ENCODE data around the gene ORM2.

Gene ORM2

DNA sequence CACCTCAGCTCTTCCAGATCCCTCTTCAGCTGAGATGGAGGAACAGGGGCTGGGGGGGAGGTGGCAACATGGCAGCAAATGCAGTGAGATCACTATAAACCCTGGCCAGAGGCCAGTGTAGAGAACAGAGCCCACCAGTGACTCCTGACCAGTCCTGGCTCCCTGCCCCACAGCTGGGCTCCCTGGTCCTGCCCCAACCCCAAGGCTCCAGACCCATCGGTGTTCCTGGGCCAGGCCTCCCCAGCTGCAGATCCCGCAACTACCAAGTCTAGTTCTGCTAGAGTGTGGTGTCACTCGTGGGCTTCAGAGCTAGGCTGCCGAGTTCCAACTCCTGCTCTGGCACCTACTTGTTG is 41.3 kb downstream of the ORM2 start:
- H3K27ac ChIP-seq (ENCODE audit: insufficient read depth, low read depth, low read length, poor library complexity, severe bottlenecking): no peak overlapping the region
- H3K4me1 ChIP-seq (ENCODE audit: control insufficient read depth, insufficient read depth, low read length): peaks cover 25% of the 10 kb centered on the region
- H3K36me3 ChIP-seq (ENCODE audit: control insufficient read depth, insufficient read depth, low read length): peaks cover 3% of the 10 kb centered on the region
- 71 to 79% methylated on average over 4 of the region's 4 CpGs for WGBS, 2 experiments
- no peaks in the 10 kb centered on the region for H3K27me3 ChIP-seq (ENCODE audit: control insufficient read depth, insufficient read depth, low read length, poor library complexity, severe bottlenecking)
- H3K4me3 ChIP-seq (ENCODE audit: insufficient read depth, low read depth, low read length): no peak overlapping the region
- H3K9me3 ChIP-seq (ENCODE audit: control insufficient read depth, low read length): no peaks in the 10 kb centered on the region

DNA sequence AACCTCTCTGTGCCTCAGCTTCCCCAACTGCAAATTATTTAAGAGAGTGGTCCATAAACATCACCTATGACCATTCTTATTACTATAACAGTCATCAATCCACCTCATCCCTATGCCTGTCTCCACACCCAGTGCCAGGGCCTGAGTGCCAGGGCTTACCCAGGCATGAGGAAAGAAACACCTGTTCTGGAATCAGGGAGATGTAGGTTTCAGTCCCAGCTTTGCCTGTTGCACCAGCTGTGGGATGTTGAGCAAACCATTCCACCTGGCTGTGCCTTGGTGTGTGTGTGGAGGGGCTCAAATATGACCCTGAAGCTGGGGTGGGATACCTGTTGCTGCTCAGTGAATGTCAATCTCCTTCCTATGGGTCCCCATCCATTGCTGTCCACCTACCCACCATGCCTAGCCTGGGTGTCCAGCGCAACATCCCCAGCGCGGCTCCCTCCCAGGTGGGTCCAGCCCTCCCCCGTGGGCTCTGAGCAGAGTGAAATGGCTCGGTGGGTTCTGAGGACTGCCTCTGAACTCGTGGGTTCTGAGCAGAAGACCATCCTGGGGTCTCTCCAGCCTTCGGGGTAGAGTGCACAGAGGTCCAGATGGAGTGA is 41.8 kb downstream of the ORM2 start:
- 85 to 91% methylated on average over 7 of the region's 7 CpGs for WGBS, 2 experiments
- peaks cover 3% of the 10 kb centered on the region for H3K36me3 ChIP-seq (ENCODE audit: control insufficient read depth, insufficient read depth, low read length)
- no peaks in the 10 kb centered on the region for H3K27me3 ChIP-seq (ENCODE audit: control insufficient read depth, insufficient read depth, low read length, poor library complexity, severe bottlenecking)
- no peak overlapping the region for H3K4me3 ChIP-seq (ENCODE audit: insufficient read depth, low read depth, low read length)
- H3K4me1 ChIP-seq (ENCODE audit: control insufficient read depth, insufficient read depth, low read length): peaks cover 25% of the 10 kb centered on the region
- H3K9me3 ChIP-seq (ENCODE audit: control insufficient read depth, low read length): no peaks in the 10 kb centered on the region
- H3K27ac ChIP-seq (ENCODE audit: insufficient read depth, low read depth, low read length, poor library complexity, severe bottlenecking): no peak overlapping the region

DNA sequence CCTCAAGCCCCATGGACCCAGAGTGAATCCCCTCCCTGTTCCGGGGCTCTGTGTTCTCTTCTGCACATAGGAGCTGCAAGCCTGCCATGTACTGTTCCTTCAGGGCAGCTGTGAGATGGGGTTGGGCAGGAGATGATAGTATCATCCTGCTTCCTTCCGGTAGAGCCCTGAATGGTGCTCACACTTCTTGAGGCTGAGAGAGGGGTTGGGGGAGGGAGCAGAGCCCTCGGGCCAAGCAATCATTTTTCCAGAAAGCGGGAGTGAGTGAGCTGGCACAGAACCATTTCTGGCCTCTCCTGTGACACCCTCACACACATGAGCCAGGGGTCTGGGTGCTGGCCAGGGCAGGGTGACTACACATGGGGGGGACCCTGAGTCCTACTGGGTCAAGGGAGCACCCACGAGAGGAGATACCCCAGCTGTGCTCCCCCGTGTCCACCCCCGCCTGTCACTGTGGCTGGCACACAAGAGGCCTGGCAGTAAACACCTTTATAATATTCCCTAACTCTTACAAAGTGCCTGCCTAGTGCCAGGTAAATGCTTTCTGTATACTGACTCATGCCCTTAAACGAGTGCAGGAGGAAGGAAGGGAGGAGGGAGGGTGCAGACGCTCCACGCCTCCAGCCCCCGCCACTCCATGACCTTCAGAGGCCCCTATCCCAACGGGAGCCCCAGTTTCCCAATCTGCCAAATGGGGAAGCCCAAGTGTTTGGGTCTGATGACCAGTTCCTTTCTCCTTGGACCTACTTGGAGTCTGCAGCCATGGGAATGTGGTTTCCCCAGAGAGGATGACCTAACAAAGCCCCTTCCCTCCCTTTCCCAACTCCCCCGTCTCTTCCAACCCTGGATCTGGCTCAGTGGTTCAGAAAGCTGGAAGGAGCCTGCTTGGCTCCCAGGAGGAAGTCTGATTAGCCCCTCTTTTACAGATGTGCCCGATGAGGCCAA is 42.6 kb downstream of the ORM2 start:
- Histone ChIP-seq H3K27ac (ENCODE audit: insufficient read depth, low read depth, low read length, poor library complexity, severe bottlenecking) (no peak overlapping the region), H3K4me1 (ENCODE audit: control insufficient read depth, insufficient read depth, low read length) (peaks cover 25% of the 10 kb centered on the region), H3K9me3 (ENCODE audit: control insufficient read depth, low read length) (no peaks in the 10 kb centered on the region), H3K36me3 (ENCODE audit: control insufficient read depth, insufficient read depth, low read length) (peaks cover 3% of the 10 kb centered on the region), H3K4me3 (ENCODE audit: insufficient read depth, low read depth, low read length) (no peak overlapping the region), H3K27me3 (ENCODE audit: control insufficient read depth, insufficient read depth, low read length, poor library complexity, severe bottlenecking) (no peaks in the 10 kb centered on the region)
- 73 to 78% methylated on average over 14 of the region's 14 CpGs for WGBS, 2 experiments

GRCh38 chr9:114372921-114373448 is 43.3 kb downstream of the ORM2 start:
- H3K36me3 ChIP-seq (ENCODE audit: control insufficient read depth, insufficient read depth, low read length): peaks cover 4% of the 10 kb centered on the region
- 82 to 86% methylated on average over 8 to 9 of the region's 9 CpGs for WGBS, 2 experiments
- H3K4me1 ChIP-seq (ENCODE audit: control insufficient read depth, insufficient read depth, low read length): peaks cover 25% of the 10 kb centered on the region
- no peaks in the 10 kb centered on the region for H3K27me3 ChIP-seq (ENCODE audit: control insufficient read depth, insufficient read depth, low read length, poor library complexity, severe bottlenecking)
- no peak overlapping the region for H3K27ac ChIP-seq (ENCODE audit: insufficient read depth, low read depth, low read length, poor library complexity, severe bottlenecking)
- H3K9me3 ChIP-seq (ENCODE audit: control insufficient read depth, low read length): no peaks in the 10 kb centered on the region
- H3K4me3 ChIP-seq (ENCODE audit: insufficient read depth, low read depth, low read length): no peak overlapping the region

DNA sequence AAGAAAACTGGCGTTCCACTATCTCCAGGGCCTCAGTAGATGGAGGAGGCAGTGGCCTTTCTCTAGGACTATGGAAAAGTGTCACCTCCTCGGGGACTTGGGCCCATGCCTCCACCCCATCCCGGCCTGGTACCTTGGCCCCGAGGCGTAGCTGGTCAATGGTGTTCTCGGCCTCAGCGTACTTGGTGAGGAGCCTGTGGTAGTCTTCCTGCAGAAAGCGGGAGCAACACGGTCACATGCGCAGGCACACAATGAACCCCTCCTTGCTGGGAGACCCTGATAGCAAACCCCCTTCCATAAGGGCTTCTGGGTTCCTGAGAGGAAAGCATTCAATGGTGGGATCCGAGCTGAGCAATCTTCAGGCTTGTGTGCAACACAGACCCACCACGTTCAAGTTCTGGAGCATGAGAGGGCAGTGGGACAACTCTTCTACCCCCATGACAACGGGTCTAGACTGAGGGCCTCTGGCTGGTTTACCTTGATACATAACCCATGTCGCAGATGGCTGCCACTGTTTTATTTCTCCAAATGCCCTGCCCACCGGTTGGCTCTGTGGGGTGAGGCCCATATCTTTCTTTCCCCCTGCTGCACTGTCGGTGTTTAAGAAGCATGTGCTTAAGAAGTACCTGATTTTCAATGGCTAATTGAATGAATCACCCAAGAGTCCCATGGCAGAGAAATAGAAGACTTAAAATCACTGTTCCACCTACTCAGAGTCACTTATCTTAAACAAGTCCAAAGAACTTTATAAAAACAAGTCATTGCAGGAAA is 44.5 kb downstream of the ORM2 start:
- Histone ChIP-seq H3K27ac (ENCODE audit: insufficient read depth, low read depth, low read length, poor library complexity, severe bottlenecking) (no peak overlapping the region), H3K27me3 (ENCODE audit: control insufficient read depth, insufficient read depth, low read length, poor library complexity, severe bottlenecking) (no peaks in the 10 kb centered on the region), H3K36me3 (ENCODE audit: control insufficient read depth, insufficient read depth, low read length) (peaks cover 4% of the 10 kb centered on the region), H3K4me3 (ENCODE audit: insufficient read depth, low read depth, low read length) (no peak overlapping the region), H3K4me1 (ENCODE audit: control insufficient read depth, insufficient read depth, low read length) (peaks cover 25% of the 10 kb centered on the region), H3K9me3 (ENCODE audit: control insufficient read depth, low read length) (no peaks in the 10 kb centered on the region)
- 94 to 95% methylated on average over 16 of the region's 16 CpGs for WGBS, 2 experiments

- Histone ChIP-seq H3K4me3 (ENCODE audit: insufficient read depth, low read depth, low read length) (no peak overlapping the region), H3K9me3 (ENCODE audit: control insufficient read depth, low read length) (no peaks in the 10 kb centered on the region), H3K27ac (ENCODE audit: insufficient read depth, low read depth, low read length, poor library complexity, severe bottlenecking) (no peak overlapping the region), H3K4me1 (ENCODE audit: control insufficient read depth, insufficient read depth, low read length) (peaks cover 21% of the 10 kb centered on the region), H3K27me3 (ENCODE audit: control insufficient read depth, insufficient read depth, low read length, poor library complexity, severe bottlenecking) (no peaks in the 10 kb centered on the region), H3K36me3 (ENCODE audit: control insufficient read depth, insufficient read depth, low read length) (peaks cover 4% of the 10 kb centered on the region)
- WGBS, 2 experiments: 53 to 58% methylated on average over 9 of the region's 9 CpGs
Measured at GRCh38 chr9:114374936-114375335, 45.3 kb downstream of the ORM2 start.

- Histone ChIP-seq H3K9me3 (ENCODE audit: control insufficient read depth, low read length) (no peaks in the 10 kb centered on the region), H3K36me3 (ENCODE audit: control insufficient read depth, insufficient read depth, low read length) (peaks cover 4% of the 10 kb centered on the region), H3K4me3 (ENCODE audit: insufficient read depth, low read depth, low read length) (no peak overlapping the region), H3K27ac (ENCODE audit: insufficient read depth, low read depth, low read length, poor library complexity, severe bottlenecking) (no peak overlapping the region), H3K27me3 (ENCODE audit: control insufficient read depth, insufficient read depth, low read length, poor library complexity, severe bottlenecking) (no peaks in the 10 kb centered on the region), H3K4me1 (ENCODE audit: control insufficient read depth, insufficient read depth, low read length) (peaks cover 14% of the 10 kb centered on the region)
- WGBS, 2 experiments: 86 to 91% methylated on average over 9 of the region's 9 CpGs
Measured at GRCh38 chr9:114375386-114376175, 45.9 kb downstream of the ORM2 start.

- Histone ChIP-seq H3K4me1 (ENCODE audit: control insufficient read depth, insufficient read depth, low read length) (peaks cover 7% of the 10 kb centered on the region), H3K9me3 (ENCODE audit: control insufficient read depth, low read length) (no peaks in the 10 kb centered on the region), H3K36me3 (ENCODE audit: control insufficient read depth, insufficient read depth, low read length) (peaks cover 4% of the 10 kb centered on the region), H3K27ac (ENCODE audit: insufficient read depth, low read depth, low read length, poor library complexity, severe bottlenecking) (no peak overlapping the region), H3K27me3 (ENCODE audit: control insufficient read depth, insufficient read depth, low read length, poor library complexity, severe bottlenecking) (no peaks in the 10 kb centered on the region), H3K4me3 (ENCODE audit: insufficient read depth, low read depth, low read length) (no peak overlapping the region)
- WGBS, 2 experiments: 90 to 91% methylated on average over 19 of the region's 19 CpGs
Measured at GRCh38 chr9:114376586-114377445, 47.1 kb downstream of the ORM2 start.

DNA sequence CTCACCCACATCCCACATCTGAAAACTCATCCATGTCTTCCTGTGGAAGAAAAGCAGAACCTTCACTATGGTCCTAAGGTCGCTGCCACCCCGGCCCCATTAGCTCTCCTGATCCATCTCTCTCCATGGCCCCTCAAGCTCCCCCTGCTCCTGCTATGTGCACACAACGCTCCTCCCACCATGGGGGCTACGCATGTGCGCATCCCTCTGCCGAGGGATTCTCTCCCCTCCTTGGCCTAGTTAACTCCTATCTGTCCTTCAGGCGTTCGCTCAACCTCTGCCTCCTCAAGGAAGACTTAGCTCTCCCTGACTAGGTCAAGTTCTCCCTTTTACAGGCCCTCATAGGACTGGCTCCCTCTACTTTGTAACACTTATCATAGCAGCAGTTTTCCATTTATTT is 48.3 kb downstream of the ORM2 start:
- H3K4me3 ChIP-seq (ENCODE audit: insufficient read depth, low read depth, low read length): no peak overlapping the region
- H3K27me3 ChIP-seq (ENCODE audit: control insufficient read depth, insufficient read depth, low read length, poor library complexity, severe bottlenecking): no peaks in the 10 kb centered on the region
- H3K9me3 ChIP-seq (ENCODE audit: control insufficient read depth, low read length): no peaks in the 10 kb centered on the region
- H3K27ac ChIP-seq (ENCODE audit: insufficient read depth, low read depth, low read length, poor library complexity, severe bottlenecking): no peak overlapping the region
- 93 to 94% methylated on average over 8 of the region's 8 CpGs for WGBS, 2 experiments
- peaks cover 12% of the 10 kb centered on the region for H3K4me1 ChIP-seq (ENCODE audit: control insufficient read depth, insufficient read depth, low read length)
- H3K36me3 ChIP-seq (ENCODE audit: control insufficient read depth, insufficient read depth, low read length): peaks cover 4% of the 10 kb centered on the region

Measured in ectodermal cell (in vitro differentiated cells).